GM12872 (cell line): Measurements from ENCODE around the gene ACTN2.

Experiments used
- CTCF ChIP-seq: IDR thresholded peaks from 3 replicates; pipeline ENCODE4 v1.5.1; 2011; ENCODE audit warnings: low read depth, mild to moderate bottlenecking, low read length, moderate library complexity; ENCODE audit not compliant: insufficient read depth

Gene ACTN2

GRCh38 chr1:236761397-236762132 is 75.3 kb downstream of the ACTN2 start:
- no peak for TF ChIP-seq CTCF

- TF ChIP-seq CTCF: no peak
These were observed 76.1 kb downstream of the ACTN2 start for GRCh38 chr1:236762410-236762809.

- TF ChIP-seq CTCF: no peak
These were observed 79.5 kb downstream of the ACTN2 start for GRCh38 chr1:236765831-236766230.

- TF ChIP-seq CTCF: no peak
These were observed 80.2 kb downstream of the ACTN2 start for GRCh38 chr1:236766506-236766905.

GRCh38 chr1:236767276-236767675 is 81.0 kb downstream of the ACTN2 start:
- no peak for TF ChIP-seq CTCF

- no peak for TF ChIP-seq CTCF
These were observed 82.3 kb downstream of the ACTN2 start for GRCh38 chr1:236768601-236769000.

GRCh38 chr1:236773919-236774318 is 87.6 kb downstream of the ACTN2 start:
- no peak for TF ChIP-seq CTCF
